Activated CD8-positive, alpha-beta T cell treated with anti-CD3 and anti-CD28 coated beads for 36 hours (primary cell): ENCODE measurements around the gene PERCC1. TPM values are rescaled to one million over a fixed set of nuclear protein-coding genes. Genes with fewer than 3 reads are reported as not detected.

Source experiments
- ATAC-seq: fragments of 200-7000 bp; cut with Tn5 transposase; one replicate; pipeline ENCODE4 v1.10.0; 2021; ENCODE audit warnings: mild to moderate bottlenecking, moderate library complexity
- CTCF ChIA-PET: fragments of 350-600 bp; sonication (Branson Sonifier 250); formaldehyde crosslinking; loops from one replicate; lab custom pipeline; 2021; ENCODE audit warnings: antibody characterized with exemption; lab: Charles Lee
- POLR2A ChIA-PET: fragments of 350-600 bp; sonication (Branson Sonifier 250); formaldehyde crosslinking; loops from one replicate; lab custom pipeline; 2021; ENCODE audit warnings: antibody characterized with exemption; lab: Charles Lee
- DNase-seq: peaks from one replicate; pipeline ENCODE4 v3.0.0-alpha.2; 2020
- H3K27ac Mint-ChIP-seq: one replicate; pipeline ENCODE4 v1.8.0; 2021; ENCODE audit warnings: mild to moderate bottlenecking, mixed read lengths
- H3K27me3 Mint-ChIP-seq: one replicate; pipeline ENCODE4 v1.8.0; 2021; ENCODE audit warnings: mixed read lengths
- H3K36me3 Mint-ChIP-seq: one replicate; pipeline ENCODE4 v1.8.0; 2021; ENCODE audit warnings: low read depth, mixed read lengths
- H3K4me1 Mint-ChIP-seq: one replicate; pipeline ENCODE4 v1.8.0; 2021; ENCODE audit warnings: low read depth, mixed read lengths
- H3K4me3 Mint-ChIP-seq: one replicate; pipeline ENCODE4 v1.8.0; 2021; ENCODE audit warnings: mild to moderate bottlenecking, moderate library complexity, mixed read lengths
- H3K9me3 Mint-ChIP-seq: one replicate; pipeline ENCODE4 v1.8.0; 2021; ENCODE audit warnings: mixed read lengths
- CTCF ChIP-seq: fragments of 200-600 bp; IDR thresholded peaks from one replicate; pipeline ENCODE4 v1.8.0; 2022; ENCODE audit warnings: antibody characterized with exemption, mild to moderate bottlenecking
- intact Hi-C: fragments of 100-400 bp; cut with micrococcal nuclease; formaldehyde crosslinking; loops from one replicate; pipeline ENCODE4 v1.10.0; 2022
- total RNA-seq, 2 experiments: library from RNA; stranded (reverse); gene quantifications; one replicate each; pipeline ENCODE4 v1.2.3, GENCODE V29; 2021

The PERCC1 gene
- total RNA-seq, 2 experiments from 2014 or later: 0.29 TPM; not detected in 1

GRCh38 chr16:1425616-1426370 lies 5.1 kb upstream of the PERCC1 start:
- no peaks in the 10 kb centered on the region for H3K9me3 Mint-ChIP-seq
- no peak overlapping the region for H3K4me3 Mint-ChIP-seq
- TF ChIP-seq CTCF: no peak
- ChIA-PET POLR2A (interaction anchor here (0.6 to 1.4 kb wide), 2 partner anchors 46 to 1298 kb away, joined by 3 to 4 read pairs; no protein-coding TSS in a partner anchor), CTCF (no interaction called here)
- DNase-seq (no peak), ATAC-seq (no peak)
- H3K27ac Mint-ChIP-seq: no peak overlapping the region
- no peaks in the 10 kb centered on the region for H3K27me3 Mint-ChIP-seq
- peaks cover 9% of the 10 kb centered on the region for H3K4me1 Mint-ChIP-seq
- intact Hi-C loops: no loop called here
- peaks cover 3% of the 10 kb centered on the region for H3K36me3 Mint-ChIP-seq

- POLR2A ChIA-PET: interaction anchor here (1.2 to 1.4 kb wide), 2 partner anchors 45 to 279 kb away, joined by 3 read pairs; partner anchors contain the start of gene MAPK8IP3
These were observed 4.0 kb upstream of the PERCC1 start for GRCh38 chr16:1426734-1427471.

GRCh38 chr16:1427473-1428461 lies 3.1 kb upstream of the PERCC1 start:
- H3K36me3 Mint-ChIP-seq: no peaks in the 10 kb centered on the region
- intact Hi-C loops: no loop called here
- H3K4me1 Mint-ChIP-seq: no peaks in the 10 kb centered on the region
- no peak for ATAC-seq
- no peak for DNase-seq
- H3K27me3 Mint-ChIP-seq: no peaks in the 10 kb centered on the region
- TF ChIP-seq CTCF: no peak
- CTCF ChIA-PET: interaction anchor here (0.8 to 1.8 kb wide), 5 partner anchors 11 to 296 kb away, joined by 3 to 7 read pairs (median 3); no protein-coding TSS in a partner anchor
- H3K4me3 Mint-ChIP-seq: no peak overlapping the region
- POLR2A ChIA-PET: interaction anchor here (0.8 to 3.6 kb wide), 4 partner anchors 7 to 278 kb away, joined by 3 to 13 read pairs (median 3); partner anchors contain the start of genes MAPK8IP3 and UQCC4
- H3K9me3 Mint-ChIP-seq: no peaks in the 10 kb centered on the region
- no peak overlapping the region for H3K27ac Mint-ChIP-seq

More at GRCh38 chr16:1426734-1427471, 4.0 kb upstream of the PERCC1 start:
- Mint-ChIP-seq H3K4me3 (no peak overlapping the region), H3K27me3 (no peaks in the 10 kb centered on the region), H3K9me3 (no peaks in the 10 kb centered on the region), H3K4me1 (peaks cover 4% of the 10 kb centered on the region), H3K27ac (no peak overlapping the region), H3K36me3 (peaks cover 3% of the 10 kb centered on the region)
- intact Hi-C loops: no loop called here
- CTCF ChIA-PET: interaction anchor here (1.3 to 1.8 kb wide), 2 partner anchors 111 to 297 kb away, joined by 3 to 7 read pairs; no protein-coding TSS in a partner anchor
- ATAC-seq (no peak), DNase-seq (no peak)
- no peak for TF ChIP-seq CTCF

- ATAC-seq (peak; percentile 86), DNase-seq (peak; percentile 73)
- ChIA-PET POLR2A (interaction anchor here (0.8 to 3.6 kb wide), 3 partner anchors 8 to 50 kb away, joined by 3 to 13 read pairs (median 3); partner anchors contain the start of genes CCDC154 and UQCC4), CTCF (interaction anchor here (0.7 to 1.8 kb wide), 6 partner anchors 9 to 295 kb away, joined by 3 to 7 read pairs (median 3); no protein-coding TSS in a partner anchor)
- H3K27me3 Mint-ChIP-seq: no peaks in the 10 kb centered on the region
- H3K36me3 Mint-ChIP-seq: no peaks in the 10 kb centered on the region
- no peak overlapping the region for H3K4me3 Mint-ChIP-seq
- peak; percentile 56 for TF ChIP-seq CTCF
- H3K9me3 Mint-ChIP-seq: no peaks in the 10 kb centered on the region
- H3K27ac Mint-ChIP-seq: no peak overlapping the region
- intact Hi-C loops: no loop called here
- H3K4me1 Mint-ChIP-seq: no peaks in the 10 kb centered on the region
These were observed 2.4 kb upstream of the PERCC1 start for GRCh38 chr16:1428511-1428910.
